ENCODE data around the gene TUBB6.

TUBB6 gene

DNA sequence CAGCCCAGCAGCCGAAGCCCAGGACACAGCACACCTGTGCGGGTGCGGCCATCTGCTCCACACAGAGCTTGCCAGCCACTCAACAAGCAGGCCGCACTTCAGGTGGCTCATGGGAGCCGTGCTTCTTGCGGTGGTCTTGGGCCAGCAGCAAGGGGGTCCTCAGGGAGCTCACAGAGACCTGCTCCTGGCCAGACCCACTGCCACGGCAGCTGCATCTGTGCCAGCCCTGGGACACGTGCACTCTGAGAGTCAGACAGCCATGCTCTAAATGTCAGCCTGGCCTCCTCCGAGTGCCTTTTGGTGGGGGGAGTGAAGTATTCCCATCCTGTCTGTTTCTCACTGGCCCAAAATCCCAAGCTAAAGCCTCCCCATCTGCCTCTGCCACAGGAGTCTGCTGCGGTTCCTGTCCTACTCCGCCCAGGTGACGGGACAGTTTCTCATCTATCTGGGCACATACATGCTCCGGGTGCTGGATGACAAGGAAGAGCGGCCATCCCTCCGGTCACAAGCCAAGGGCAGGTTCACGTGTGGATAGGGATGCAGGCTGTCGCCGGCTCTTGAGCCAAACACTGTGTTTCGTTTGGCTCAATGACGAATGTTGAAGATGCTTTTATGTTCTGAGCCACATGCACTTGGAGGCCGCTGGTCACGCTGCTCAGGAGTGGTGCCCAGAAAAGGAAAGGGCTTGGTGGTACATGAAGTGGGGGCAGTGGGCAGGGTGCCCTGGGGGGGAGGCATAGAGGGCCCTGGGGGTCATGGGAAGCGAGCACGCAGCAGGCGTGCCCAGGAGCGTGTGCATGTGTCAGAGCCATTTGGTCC, 31.1 kb upstream of the TUBB6 start:
- DNase-seq (ENCODE audit: extremely low read depth, low read depth): no peak
- TF ChIP-seq, protein P1, sequence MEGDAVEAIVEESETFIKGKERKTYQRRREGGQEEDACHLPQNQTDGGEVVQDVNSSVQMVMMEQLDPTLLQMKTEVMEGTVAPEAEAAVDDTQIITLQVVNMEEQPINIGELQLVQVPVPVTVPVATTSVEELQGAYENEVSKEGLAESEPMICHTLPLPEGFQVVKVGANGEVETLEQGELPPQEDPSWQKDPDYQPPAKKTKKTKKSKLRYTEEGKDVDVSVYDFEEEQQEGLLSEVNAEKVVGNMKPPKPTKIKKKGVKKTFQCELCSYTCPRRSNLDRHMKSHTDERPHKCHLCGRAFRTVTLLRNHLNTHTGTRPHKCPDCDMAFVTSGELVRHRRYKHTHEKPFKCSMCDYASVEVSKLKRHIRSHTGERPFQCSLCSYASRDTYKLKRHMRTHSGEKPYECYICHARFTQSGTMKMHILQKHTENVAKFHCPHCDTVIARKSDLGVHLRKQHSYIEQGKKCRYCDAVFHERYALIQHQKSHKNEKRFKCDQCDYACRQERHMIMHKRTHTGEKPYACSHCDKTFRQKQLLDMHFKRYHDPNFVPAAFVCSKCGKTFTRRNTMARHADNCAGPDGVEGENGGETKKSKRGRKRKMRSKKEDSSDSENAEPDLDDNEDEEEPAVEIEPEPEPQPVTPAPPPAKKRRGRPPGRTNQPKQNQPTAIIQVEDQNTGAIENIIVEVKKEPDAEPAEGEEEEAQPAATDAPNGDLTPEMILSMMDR (IDR thresholded peaks at IDR 0.05; ENCODE audit: low read depth, low read length, missing control alignments): no peak
- H3K4me3 ChIP-seq (replicated peaks; ENCODE audit: low read depth, low read length): no peak overlapping the region

DNA sequence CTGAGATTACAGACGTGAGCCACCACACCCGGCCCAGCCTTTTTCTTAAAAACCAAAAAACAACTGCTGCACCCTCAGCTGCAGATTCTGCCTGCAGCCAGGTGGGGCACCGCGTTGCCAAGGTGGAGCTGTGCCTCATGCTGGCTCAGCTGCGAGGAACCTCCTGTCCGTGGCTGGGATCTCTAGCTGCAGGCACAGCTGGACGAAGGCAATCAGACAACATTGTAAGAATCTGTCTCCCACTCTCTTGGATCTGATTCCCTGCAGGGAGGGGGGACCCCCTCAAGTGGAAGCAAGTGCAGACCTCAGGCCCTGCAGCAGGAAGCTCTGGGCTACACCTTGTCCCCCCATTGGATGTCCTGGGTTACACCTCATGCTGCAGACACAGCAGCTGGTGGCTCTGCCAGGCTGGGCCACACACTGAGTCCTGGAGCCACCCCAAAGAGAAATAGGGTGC, 29.8 kb upstream of the TUBB6 start:
- TF ChIP-seq, protein P1 (IDR thresholded peaks at IDR 0.05; ENCODE audit: low read depth, low read length, missing control alignments): peak; percentile 24
- DNase-seq (ENCODE audit: extremely low read depth, low read depth): no peak
- H3K4me3 ChIP-seq (replicated peaks; ENCODE audit: low read depth, low read length): peak overlapping the region; percentile 45

DNA sequence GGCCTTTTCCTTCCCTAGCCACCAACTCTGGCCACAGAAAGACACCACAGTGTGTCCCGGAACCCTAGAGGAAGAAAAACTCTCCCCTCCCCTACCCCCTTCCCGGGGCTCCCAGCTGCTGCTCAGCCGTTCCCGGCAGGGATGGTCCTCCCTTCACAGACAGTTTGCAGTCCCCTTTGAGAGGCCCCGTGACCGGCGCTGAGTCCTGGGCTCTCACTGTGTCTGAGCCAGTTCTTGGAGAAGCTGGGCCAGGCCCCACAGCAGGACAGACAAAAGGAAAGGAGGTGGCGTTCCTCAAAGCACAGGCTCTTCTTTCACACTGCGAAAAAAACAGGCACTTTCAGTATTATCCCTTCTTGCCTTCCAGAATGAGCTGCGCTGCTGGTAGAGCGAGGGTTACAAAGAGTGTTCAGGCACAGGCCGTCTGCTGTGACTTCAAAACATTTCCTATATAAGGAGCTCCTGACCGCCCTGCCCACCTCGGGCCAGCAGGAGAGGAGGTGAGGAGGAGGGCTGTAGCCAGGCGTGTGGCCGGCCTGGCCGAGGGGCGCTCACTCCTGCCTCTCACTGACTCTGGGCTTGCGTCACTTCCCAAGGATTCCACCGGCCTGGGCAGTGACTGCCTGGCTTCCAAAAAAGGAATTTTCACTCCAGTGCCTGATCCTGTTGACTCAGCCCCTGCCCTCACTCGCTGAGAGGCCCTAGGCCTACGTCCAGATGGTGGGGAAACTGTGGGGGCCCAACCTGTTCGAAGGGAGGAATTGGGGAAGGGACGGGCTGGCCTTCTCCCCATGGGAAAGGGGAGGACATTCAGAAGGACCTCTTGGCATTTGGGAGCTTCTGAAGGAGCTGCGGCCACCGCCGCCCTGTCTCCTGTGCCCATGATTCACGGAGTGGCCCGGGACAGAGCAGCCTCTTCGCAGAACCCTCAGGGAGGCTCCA, 29.0 kb upstream of the TUBB6 start:
- peak; percentile 91 for DNase-seq (ENCODE audit: extremely low read depth, low read depth)
- TF ChIP-seq, protein P1 (IDR thresholded peaks at IDR 0.05; ENCODE audit: low read depth, low read length, missing control alignments): no peak
- peak overlapping the region; percentile 45 for H3K4me3 ChIP-seq (replicated peaks; ENCODE audit: low read depth, low read length)

DNA sequence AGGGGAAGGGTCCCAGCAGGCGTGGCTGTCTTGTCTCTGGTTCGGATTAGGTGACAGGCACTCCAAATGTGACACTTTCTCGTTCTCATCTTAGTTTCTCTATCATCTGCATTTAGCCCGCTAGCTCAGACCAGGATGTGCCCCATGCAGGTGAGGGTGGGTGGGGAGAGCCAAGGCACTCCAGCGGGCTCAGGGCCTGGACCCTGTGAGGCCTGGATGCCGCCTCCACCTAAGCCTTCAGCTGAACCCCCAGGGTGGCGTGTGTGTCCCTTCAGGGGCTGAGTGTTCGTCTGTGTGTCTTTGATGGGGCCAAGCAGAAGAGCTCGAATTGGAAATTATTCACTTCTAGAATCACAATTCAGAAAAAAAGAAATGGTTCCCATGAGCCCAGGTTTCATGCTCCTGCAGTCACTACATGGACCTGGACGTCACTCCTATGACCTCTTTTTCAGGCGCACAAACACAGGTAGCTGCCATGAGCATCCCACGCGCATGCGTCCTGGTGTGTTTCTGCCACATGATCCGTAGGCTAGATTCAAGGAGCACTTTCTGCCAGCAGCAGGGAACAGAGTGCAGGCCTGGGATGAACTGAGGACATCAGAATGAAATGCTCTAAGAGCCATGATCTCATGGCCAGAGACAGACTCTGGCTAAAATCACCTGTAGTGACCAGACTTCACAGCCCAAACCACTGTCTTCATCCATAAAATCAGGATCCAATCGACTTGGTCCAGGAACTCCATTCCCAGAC, 28.1 kb upstream of the TUBB6 start:
- DNase-seq (ENCODE audit: extremely low read depth, low read depth): no peak
- H3K4me3 ChIP-seq (replicated peaks; ENCODE audit: low read depth, low read length): peak overlapping the region; percentile 45
- TF ChIP-seq, protein P1 (IDR thresholded peaks at IDR 0.05; ENCODE audit: low read depth, low read length, missing control alignments): no peak

DNA sequence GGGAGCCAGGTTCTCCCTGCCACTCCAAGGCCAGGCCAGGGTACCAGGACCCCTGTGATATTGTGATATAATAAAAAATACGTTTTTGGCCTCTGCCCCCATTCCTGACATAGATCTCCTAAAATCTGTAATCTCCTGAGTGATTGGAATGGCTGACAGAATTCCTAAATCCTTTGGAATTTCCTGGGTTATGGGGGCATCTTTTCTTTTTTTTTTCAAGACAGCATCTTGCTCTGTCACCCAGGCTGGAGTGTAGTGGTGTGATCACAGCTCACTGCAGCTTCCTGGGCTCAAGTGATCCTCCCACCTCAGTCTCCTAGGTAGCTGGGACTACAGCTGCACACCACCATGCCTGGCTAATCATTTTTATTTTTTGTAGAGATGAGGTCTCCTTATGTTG, 26.2 kb upstream of the TUBB6 start:
- DNase-seq (ENCODE audit: extremely low read depth, low read depth): no peak
- TF ChIP-seq, protein P1 (IDR thresholded peaks at IDR 0.05; ENCODE audit: low read depth, low read length, missing control alignments): no peak

DNA sequence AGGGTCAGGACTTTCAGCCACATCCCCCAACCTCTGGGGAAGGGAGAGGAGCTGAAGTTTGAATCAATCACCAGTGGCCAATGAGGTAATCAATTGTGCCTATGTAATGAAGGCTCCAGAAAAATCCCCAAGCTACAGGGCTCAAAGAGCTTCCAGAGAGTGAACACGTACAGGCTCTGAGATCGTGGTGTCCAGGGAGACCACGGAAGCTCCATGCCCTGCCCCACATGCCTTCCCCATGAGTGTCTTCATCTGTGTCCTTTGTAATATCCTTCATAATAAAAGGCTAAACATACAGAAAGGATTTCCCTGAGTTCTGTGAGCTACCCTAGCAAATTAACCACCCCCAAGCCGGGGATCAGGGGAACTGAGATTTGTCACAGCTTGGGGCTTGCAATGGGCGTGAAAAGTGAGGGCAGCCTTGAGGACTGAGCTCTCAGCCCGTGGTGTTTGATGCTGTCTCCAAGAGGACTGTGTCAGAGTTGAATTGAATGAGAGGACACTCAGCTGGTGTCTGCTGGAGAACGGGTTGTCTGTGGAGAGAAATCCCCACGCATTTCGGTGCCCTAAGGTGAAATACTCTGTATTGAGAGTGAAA, 25.5 kb upstream of the TUBB6 start:
- TF ChIP-seq, protein P1 (IDR thresholded peaks at IDR 0.05; ENCODE audit: low read depth, low read length, missing control alignments): no peak
- DNase-seq (ENCODE audit: extremely low read depth, low read depth): no peak
- H3K4me3 ChIP-seq (replicated peaks; ENCODE audit: low read depth, low read length): no peak overlapping the region

More for the DNA sequence above, 26.2 kb upstream of the TUBB6 start:
- H3K4me3 ChIP-seq (replicated peaks; ENCODE audit: low read depth, low read length): no peak overlapping the region

All from HFF-Myc (cell line).